SJCRH30 (cell line): ENCODE results near the gene PCGF2. TPM values are rescaled to one million over a fixed set of nuclear protein-coding genes. Genes with fewer than 3 reads are reported as not detected.

Experiments used
- DNase-seq, 2 experiments: peaks; one replicate each; pipeline ENCODE4 v3.0.0-alpha.2; 2015 to 2020
- H3K27ac ChIP-seq: fragments of 250-450 bp; sonication (Bioruptor Pico); 2 replicates; pipeline ENCODE4 v1.5.1; 2020; ENCODE audit warnings: mild to moderate bottlenecking, moderate library complexity
- H3K27me3 ChIP-seq: fragments of 250-450 bp; sonication (Bioruptor Pico); 2 replicates; pipeline ENCODE4 v1.5.1; 2020; ENCODE audit warnings: mild to moderate bottlenecking, moderate library complexity
- H3K36me3 ChIP-seq: fragments of 250-450 bp; sonication (Bioruptor Pico); 2 replicates; pipeline ENCODE4 v1.5.1; 2020; ENCODE audit warnings: mild to moderate bottlenecking, moderate library complexity
- H3K4me1 ChIP-seq: fragments of 250-450 bp; sonication (Bioruptor Pico); 2 replicates; pipeline ENCODE4 v1.5.1; 2020; ENCODE audit warnings: mild to moderate bottlenecking, moderate library complexity
- H3K4me3 ChIP-seq: fragments of 250-450 bp; sonication (Bioruptor Pico); 2 replicates; pipeline ENCODE4 v1.5.1; 2020; ENCODE audit warnings: mild to moderate bottlenecking, moderate library complexity
- H3K9me3 ChIP-seq: fragments of 250-450 bp; sonication (Bioruptor Pico); replicated peaks from 2 replicates; pipeline ENCODE4 v1.5.1; 2020; ENCODE audit warnings: mild to moderate bottlenecking, moderate library complexity
- total RNA-seq: library from RNA; depleted of rRNA; stranded (reverse); fragments of >200 nt; shearing (Covaris generic); gene quantifications from 2 replicates; pipeline ENCODE4 v1.2.3, GENCODE V29; 2014; rRNA removed

Gene PCGF2
- total RNA-seq, 1 experiment from 2014 or later: 13.8 TPM

- no peak for DNase-seq
- H3K4me1 ChIP-seq: no peaks in the 10 kb centered on the region; the same call in none of the 2 replicates
- H3K4me3 ChIP-seq: no peak overlapping the region
- no peaks in the 10 kb centered on the region for H3K27me3 ChIP-seq
- no peaks in the 10 kb centered on the region for H3K36me3 ChIP-seq
- H3K9me3 ChIP-seq: no peaks in the 10 kb centered on the region
- H3K27ac ChIP-seq: no peak overlapping the region
These were observed 49.4 kb downstream of the PCGF2 start for GRCh38 chr17:38698760-38699159.

- H3K27ac ChIP-seq: no peak overlapping the region
- H3K36me3 ChIP-seq: no peaks in the 10 kb centered on the region
- H3K27me3 ChIP-seq: no peaks in the 10 kb centered on the region
- H3K9me3 ChIP-seq: no peaks in the 10 kb centered on the region
- H3K4me3 ChIP-seq: no peak overlapping the region
- H3K4me1 ChIP-seq: no peaks in the 10 kb centered on the region
- DNase-seq: no peak
These were observed 50.9 kb downstream of the PCGF2 start for GRCh38 chr17:38697061-38697820.

DNA sequence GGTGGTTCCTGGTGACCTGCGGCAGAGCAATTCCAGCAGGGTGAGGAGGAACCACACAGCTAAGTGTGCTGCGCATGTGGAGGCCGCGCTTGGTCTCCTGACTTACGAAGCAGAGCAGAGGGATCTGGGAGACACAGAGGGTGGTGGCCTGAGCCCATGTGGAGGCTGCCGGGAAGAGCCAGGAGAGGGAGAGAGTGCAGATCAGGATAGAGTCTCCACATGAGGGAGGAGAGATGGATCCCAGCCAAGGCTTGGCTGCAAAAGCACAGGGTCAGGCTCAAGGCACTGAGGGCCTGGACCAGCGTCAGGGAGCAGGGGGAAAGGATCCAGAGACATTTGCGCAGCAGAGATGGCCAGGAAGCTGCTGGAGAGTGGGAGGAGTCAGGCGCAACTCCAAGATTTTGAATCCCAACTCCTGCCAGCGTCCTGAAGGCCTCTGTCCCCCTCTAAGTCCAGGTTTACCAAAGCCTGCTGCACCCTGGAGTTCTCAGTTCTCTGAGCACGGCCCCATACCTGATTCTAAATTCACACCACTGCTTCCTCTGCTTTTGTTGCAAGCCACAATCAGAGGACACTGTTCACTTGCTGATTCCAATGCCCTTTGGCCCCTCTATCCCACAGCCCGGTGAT is 54.3 kb downstream of the PCGF2 start:
- H3K4me3 ChIP-seq: no peak overlapping the region
- no peaks in the 10 kb centered on the region for H3K9me3 ChIP-seq
- H3K36me3 ChIP-seq: no peaks in the 10 kb centered on the region
- no peaks in the 10 kb centered on the region for H3K4me1 ChIP-seq
- no peak overlapping the region for H3K27ac ChIP-seq
- H3K27me3 ChIP-seq: no peaks in the 10 kb centered on the region
- DNase-seq: peak in 1 of 2 experiments; percentile 24

- H3K27ac ChIP-seq: no peak overlapping the region
- no peaks in the 10 kb centered on the region for H3K36me3 ChIP-seq
- no peaks in the 10 kb centered on the region for H3K4me1 ChIP-seq
- DNase-seq: no peak
- no peak overlapping the region for H3K4me3 ChIP-seq
- H3K9me3 ChIP-seq: no peaks in the 10 kb centered on the region
- H3K27me3 ChIP-seq: no peaks in the 10 kb centered on the region
These were observed 57.0 kb downstream of the PCGF2 start for GRCh38 chr17:38691154-38691553.

- no peaks in the 10 kb centered on the region for H3K36me3 ChIP-seq
- no peaks in the 10 kb centered on the region for H3K27me3 ChIP-seq
- no peak overlapping the region for H3K27ac ChIP-seq
- no peak for DNase-seq
- no peak overlapping the region for H3K4me3 ChIP-seq
- H3K9me3 ChIP-seq: no peaks in the 10 kb centered on the region
- no peaks in the 10 kb centered on the region for H3K4me1 ChIP-seq
These were observed 57.8 kb downstream of the PCGF2 start for GRCh38 chr17:38690386-38690785.

GRCh38 chr17:38687286-38687685 is 60.9 kb downstream of the PCGF2 start:
- DNase-seq: no peak
- H3K36me3 ChIP-seq: no peaks in the 10 kb centered on the region
- H3K4me1 ChIP-seq: no peaks in the 10 kb centered on the region
- no peaks in the 10 kb centered on the region for H3K9me3 ChIP-seq
- H3K27ac ChIP-seq: no peak overlapping the region
- H3K4me3 ChIP-seq: no peak overlapping the region
- H3K27me3 ChIP-seq: no peaks in the 10 kb centered on the region

DNA sequence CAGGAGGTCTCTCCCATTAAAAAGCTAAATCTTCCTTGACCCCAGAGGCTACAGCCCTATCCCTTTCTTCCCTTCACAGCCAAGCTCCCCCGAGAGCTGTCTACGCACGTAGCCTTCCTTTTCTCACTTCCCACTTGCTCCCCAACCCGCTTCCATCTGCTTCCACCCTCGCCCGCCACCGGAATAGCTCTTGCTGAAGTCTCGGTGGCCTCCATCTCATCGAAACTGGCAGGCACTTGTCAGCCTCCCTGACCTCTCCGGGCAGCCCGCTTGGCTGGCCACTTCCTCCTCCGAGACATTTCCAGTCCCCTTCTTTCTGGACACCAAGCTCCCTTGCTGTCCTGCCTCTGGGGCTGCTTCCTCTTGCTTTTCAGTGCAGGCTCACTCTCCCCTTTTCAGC is 62.6 kb downstream of the PCGF2 start:
- Histone ChIP-seq H3K27ac (no peak overlapping the region), H3K36me3 (no peaks in the 10 kb centered on the region), H3K4me1 (no peaks in the 10 kb centered on the region), H3K27me3 (no peaks in the 10 kb centered on the region), H3K9me3 (no peaks in the 10 kb centered on the region), H3K4me3 (no peak overlapping the region)
- no peak for DNase-seq

Other genes with a start within 250 kb of the PCGF2 start
- gene SRCIN1, start 142.4 kb downstream of the PCGF2 start, total RNA-seq: 0.02 TPM in 1 of 2 replicates, not detected in the other
- gene EPOP, start 73.4 kb downstream of the PCGF2 start, total RNA-seq: 6.1 and 6.6 TPM in 2 replicates
- 24.2 and 35.5 TPM in 2 replicates for gene MLLT6, start 43.1 kb downstream of the PCGF2 start, total RNA-seq
- gene CISD3, start 18.0 kb downstream of the PCGF2 start, total RNA-seq: 11.6 and 14.5 TPM in 2 replicates
- gene PSMB3, start 4.4 kb upstream of the PCGF2 start, total RNA-seq: 239 and 280 TPM in 2 replicates
- gene PIP4K2B, start 51.2 kb upstream of the PCGF2 start, total RNA-seq: 39.8 and 41.8 TPM in 2 replicates
- 10.6 and 12.3 TPM in 2 replicates for gene CWC25, start 77.0 kb upstream of the PCGF2 start, total RNA-seq
- 2,556 and 2,769 TPM in 2 replicates for gene RPL23, start 105.4 kb upstream of the PCGF2 start, total RNA-seq
- 36.7 and 38.8 TPM in 2 replicates for gene LASP1, start 121.7 kb upstream of the PCGF2 start, total RNA-seq
- gene FBXO47, start 219.1 kb upstream of the PCGF2 start, total RNA-seq: not detected in 2 replicates